ENCODE data around the gene ASIC4.

- TF ChIP-seq TAF7 (optimal IDR thresholded peaks at IDR 0.05; ENCODE audit: borderline replicate concordance, low read depth, low read length), result peak; percentile 88
- peak in 2 of 3 experiments; percentile 80 to 81; a peak in 3 of 4 replicates for TF ChIP-seq CTCF (IDR thresholded peaks at IDR 0.05; ENCODE audit: control extremely low read depth in 1 of 3, insufficient read depth in 1 of 3, low read depth in 1 of 3, low read length in 3 of 3)
- no peak for TF ChIP-seq HDAC6 (IDR thresholded peaks at IDR 0.05; ENCODE audit: low read depth, low read length)
- no peak for TF ChIP-seq EP300 (IDR thresholded peaks at IDR 0.05; ENCODE audit: borderline replicate concordance in 1 of 2, low read depth in 2 of 2, low read length in 2 of 2)
- TF ChIP-seq RFX5 (IDR thresholded peaks at IDR 0.05; ENCODE audit: borderline replicate concordance, low read depth, low read length), result no peak
- no peak for TF ChIP-seq TAF1 (IDR thresholded peaks at IDR 0.05; ENCODE audit: low read depth, low read length)
- TF ChIP-seq NANOG (IDR thresholded peaks at IDR 0.05; ENCODE audit: insufficient read depth, low read depth, low read length, poor library complexity, severe bottlenecking), result no peak
- TF ChIP-seq BACH1 (IDR thresholded peaks at IDR 0.05; ENCODE audit: low read length), result 0 out of 2 replicates have a peak, but pooled peaks have one; percentile 6
Measured at GRCh38 chr2:219541611-219542180, 27.4 kb downstream of the ASIC4 start.
